HCT116 (cell line): ENCODE data around the gene OPN4.

Experiments
- CTCF ChIP-seq, 3 experiments: fragments of 200-600 bp in 1 of 3; sonication (generic) in 1 of 3; IDR thresholded peaks in 2 of 3; conservative IDR thresholded peaks in 1 of 3; 2 replicates each; pipeline ENCODE4 v1.5.1; 2012 to 2017; ENCODE audit warnings: low read depth in 2 of 3, low read length in 2 of 3, antibody characterized with exemption in 1 of 3, borderline replicate concordance in 1 of 3, control low read depth in 1 of 3, mild to moderate bottlenecking in 1 of 3, mixed read lengths in 1 of 3, mixed run types in 1 of 3, moderate library complexity in 1 of 3; ENCODE audit not compliant: insufficient read depth in 1 of 3
- JUND ChIP-seq: IDR thresholded peaks from 2 replicates; pipeline ENCODE4 v1.6.1; 2012
- POLR2AphosphoS5 ChIP-seq: IDR thresholded peaks from 2 replicates; pipeline ENCODE4 v1.6.1; 2011; ENCODE audit warnings: mild to moderate bottlenecking, low read depth, low read length, moderate library complexity
- RAD21 ChIP-seq: IDR thresholded peaks from 2 replicates; pipeline ENCODE4 v1.6.1; 2012; ENCODE audit warnings: low read depth, mild to moderate bottlenecking
- YY1 ChIP-seq: IDR thresholded peaks from 2 replicates; pipeline ENCODE4 v1.6.1; 2011; ENCODE audit warnings: low read length, low read depth, moderate library complexity, mild to moderate bottlenecking; ENCODE audit not compliant: insufficient replicate concordance; ENCODE audit errors: extremely low read depth
- ZFX ChIP-seq: fragments of 450-650 bp; IDR thresholded peaks from 2 replicates; pipeline ENCODE4 v1.6.1; 2017

DNA sequence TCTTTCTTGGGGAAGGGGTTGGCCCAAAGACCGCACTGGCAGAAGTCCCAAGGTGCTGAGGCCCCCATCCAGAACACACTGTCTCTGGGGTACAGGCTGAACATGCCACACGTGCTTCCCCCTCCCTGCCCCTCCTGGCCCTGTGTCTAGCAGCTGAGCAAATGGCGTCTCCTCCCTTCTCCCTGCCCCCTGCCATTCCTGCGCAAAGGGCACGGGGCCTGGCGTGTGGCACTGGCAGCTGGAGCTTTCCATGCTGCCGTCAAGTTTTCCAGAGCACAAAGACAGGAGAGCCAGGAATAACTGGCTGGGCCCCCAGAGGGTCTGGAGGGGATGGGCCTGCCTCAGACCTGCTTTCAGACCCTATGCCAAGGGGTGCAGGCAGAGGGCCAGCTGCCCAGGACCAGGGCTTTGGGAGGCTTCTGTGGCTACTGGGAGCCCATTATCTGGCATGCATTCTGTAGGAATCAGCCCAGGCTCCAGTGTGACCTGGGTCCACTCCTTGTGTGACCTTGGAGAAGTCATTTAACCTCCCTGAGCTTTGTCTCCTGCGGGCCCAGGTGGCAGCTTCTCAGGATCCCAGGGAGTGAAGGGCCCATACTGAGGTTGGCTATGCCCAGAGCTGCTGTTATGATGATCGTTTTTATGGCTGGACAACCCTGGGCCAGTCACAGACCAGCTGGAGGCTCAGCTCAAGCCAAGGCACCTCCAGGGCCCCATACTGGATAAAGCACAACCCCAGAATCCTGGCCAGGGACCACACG is 13.3 kb downstream of the OPN4 start:
- TF ChIP-seq CTCF (IDR thresholded peaks at IDR 0.05 in 2 of 3, conservative IDR thresholded peaks at IDR 0.05 in 1 of 3; ENCODE audit: borderline replicate concordance in 1 of 3, insufficient read depth in 1 of 3, low read depth in 2 of 3, low read length in 2 of 3), result no peak
- no peak for TF ChIP-seq POLR2AphosphoS5
- TF ChIP-seq ZFX, result no peak
- TF ChIP-seq RAD21, result no peak
- TF ChIP-seq JUND, result no peak
- TF ChIP-seq YY1, result no peak
